DND-41 (cell line): Measurements from ENCODE around the gene FBXW8.

Source experiments
- EZH2 ChIP-seq: IDR thresholded peaks from 3 replicates; pipeline ENCODE4 v1.6.1; 2012; ENCODE audit warnings: borderline replicate concordance, low read depth, mild to moderate bottlenecking, moderate library complexity, low read length, inconsistent platforms; ENCODE audit not compliant: severe bottlenecking
- TF ChIP-seq, protein P1 (sequence below): IDR thresholded peaks from 2 replicates; pipeline ENCODE4 v1.5.1; 2012; ENCODE audit warnings: borderline replicate concordance, low read length, moderate library complexity, mild to moderate bottlenecking; ENCODE audit not compliant: poor library complexity, severe bottlenecking; ENCODE audit errors: extremely low read depth

DNA sequence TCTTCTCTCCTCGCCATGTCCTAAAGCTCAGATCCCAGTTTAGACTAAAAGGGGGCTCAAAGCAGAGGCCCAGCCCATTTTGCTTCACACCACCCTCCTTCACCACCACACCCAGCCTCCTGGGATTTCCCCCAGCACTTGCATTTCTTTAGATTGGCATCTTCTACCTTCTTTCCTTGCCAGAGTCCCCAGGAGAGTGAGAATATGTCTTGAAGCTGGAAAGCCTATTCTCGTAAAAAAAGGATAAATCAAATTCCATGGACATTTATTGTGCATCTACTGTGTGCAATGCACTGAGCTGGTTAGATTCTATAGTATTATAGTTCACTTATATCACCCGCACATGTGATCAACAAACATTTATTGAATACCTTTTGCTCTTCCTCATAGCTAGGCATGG, 10.2 kb downstream of the FBXW8 start:
- TF ChIP-seq, protein P1, sequence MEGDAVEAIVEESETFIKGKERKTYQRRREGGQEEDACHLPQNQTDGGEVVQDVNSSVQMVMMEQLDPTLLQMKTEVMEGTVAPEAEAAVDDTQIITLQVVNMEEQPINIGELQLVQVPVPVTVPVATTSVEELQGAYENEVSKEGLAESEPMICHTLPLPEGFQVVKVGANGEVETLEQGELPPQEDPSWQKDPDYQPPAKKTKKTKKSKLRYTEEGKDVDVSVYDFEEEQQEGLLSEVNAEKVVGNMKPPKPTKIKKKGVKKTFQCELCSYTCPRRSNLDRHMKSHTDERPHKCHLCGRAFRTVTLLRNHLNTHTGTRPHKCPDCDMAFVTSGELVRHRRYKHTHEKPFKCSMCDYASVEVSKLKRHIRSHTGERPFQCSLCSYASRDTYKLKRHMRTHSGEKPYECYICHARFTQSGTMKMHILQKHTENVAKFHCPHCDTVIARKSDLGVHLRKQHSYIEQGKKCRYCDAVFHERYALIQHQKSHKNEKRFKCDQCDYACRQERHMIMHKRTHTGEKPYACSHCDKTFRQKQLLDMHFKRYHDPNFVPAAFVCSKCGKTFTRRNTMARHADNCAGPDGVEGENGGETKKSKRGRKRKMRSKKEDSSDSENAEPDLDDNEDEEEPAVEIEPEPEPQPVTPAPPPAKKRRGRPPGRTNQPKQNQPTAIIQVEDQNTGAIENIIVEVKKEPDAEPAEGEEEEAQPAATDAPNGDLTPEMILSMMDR = no peak
- no peak for TF ChIP-seq EZH2
